Tibial nerve (tissue), 3 donors: Measurements from ENCODE around the gene SYNPO.

Experiments
- POLR2A ChIP-seq, 2 donors: fragments of 450-650 bp; IDR thresholded peaks; one replicate each; pipeline ENCODE4 v1.6.1; 2017; ENCODE audit warnings: antibody characterized with exemption in 2 of 2, mild to moderate bottlenecking in 2 of 2, moderate library complexity in 2 of 2
- TF ChIP-seq, protein P1 (sequence below), 5 experiments: fragments of 200-600 bp in 3 of 5; fragments of 450-650 bp in 2 of 5; sonication (generic) in 3 of 5; IDR thresholded peaks; one replicate each; pipeline ENCODE4 v1.5.1; 2016 to 2019; ENCODE audit warnings: antibody characterized with exemption in 5 of 5, mild to moderate bottlenecking in 3 of 5, moderate library complexity in 2 of 5

DNA sequence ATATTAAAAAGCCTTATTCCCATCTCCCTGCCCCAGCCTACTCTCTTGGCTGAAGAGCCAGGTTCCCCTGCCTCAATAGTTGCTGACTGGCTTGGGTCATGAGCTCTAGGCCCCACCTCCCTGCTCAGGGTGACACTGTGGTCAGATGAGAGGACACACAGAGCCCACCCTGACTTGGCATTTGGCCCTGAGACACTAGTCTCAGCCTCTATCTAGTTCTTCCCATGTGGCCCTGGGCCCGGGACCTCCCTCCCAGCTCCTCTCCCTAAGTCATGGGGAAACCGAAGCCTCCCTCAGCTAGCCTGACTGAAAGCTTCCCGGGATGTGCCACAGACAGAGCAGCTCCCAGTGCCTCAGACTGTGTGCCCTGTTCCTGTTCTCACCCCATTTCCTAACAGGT, 14.8 kb downstream of the SYNPO start:
- TF ChIP-seq, protein P1, sequence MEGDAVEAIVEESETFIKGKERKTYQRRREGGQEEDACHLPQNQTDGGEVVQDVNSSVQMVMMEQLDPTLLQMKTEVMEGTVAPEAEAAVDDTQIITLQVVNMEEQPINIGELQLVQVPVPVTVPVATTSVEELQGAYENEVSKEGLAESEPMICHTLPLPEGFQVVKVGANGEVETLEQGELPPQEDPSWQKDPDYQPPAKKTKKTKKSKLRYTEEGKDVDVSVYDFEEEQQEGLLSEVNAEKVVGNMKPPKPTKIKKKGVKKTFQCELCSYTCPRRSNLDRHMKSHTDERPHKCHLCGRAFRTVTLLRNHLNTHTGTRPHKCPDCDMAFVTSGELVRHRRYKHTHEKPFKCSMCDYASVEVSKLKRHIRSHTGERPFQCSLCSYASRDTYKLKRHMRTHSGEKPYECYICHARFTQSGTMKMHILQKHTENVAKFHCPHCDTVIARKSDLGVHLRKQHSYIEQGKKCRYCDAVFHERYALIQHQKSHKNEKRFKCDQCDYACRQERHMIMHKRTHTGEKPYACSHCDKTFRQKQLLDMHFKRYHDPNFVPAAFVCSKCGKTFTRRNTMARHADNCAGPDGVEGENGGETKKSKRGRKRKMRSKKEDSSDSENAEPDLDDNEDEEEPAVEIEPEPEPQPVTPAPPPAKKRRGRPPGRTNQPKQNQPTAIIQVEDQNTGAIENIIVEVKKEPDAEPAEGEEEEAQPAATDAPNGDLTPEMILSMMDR (IDR thresholded peaks at IDR 0.05), result no peak
- TF ChIP-seq POLR2A (IDR thresholded peaks at IDR 0.05), result no peak
